ENCODE measurements around the gene ENO1.

GRCh38 chr1:8851060-8851459 is 27.4 kb downstream of the ENO1 start:
- TF ChIP-seq, protein P1, sequence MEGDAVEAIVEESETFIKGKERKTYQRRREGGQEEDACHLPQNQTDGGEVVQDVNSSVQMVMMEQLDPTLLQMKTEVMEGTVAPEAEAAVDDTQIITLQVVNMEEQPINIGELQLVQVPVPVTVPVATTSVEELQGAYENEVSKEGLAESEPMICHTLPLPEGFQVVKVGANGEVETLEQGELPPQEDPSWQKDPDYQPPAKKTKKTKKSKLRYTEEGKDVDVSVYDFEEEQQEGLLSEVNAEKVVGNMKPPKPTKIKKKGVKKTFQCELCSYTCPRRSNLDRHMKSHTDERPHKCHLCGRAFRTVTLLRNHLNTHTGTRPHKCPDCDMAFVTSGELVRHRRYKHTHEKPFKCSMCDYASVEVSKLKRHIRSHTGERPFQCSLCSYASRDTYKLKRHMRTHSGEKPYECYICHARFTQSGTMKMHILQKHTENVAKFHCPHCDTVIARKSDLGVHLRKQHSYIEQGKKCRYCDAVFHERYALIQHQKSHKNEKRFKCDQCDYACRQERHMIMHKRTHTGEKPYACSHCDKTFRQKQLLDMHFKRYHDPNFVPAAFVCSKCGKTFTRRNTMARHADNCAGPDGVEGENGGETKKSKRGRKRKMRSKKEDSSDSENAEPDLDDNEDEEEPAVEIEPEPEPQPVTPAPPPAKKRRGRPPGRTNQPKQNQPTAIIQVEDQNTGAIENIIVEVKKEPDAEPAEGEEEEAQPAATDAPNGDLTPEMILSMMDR (IDR thresholded peaks at IDR 0.05): no peak
- no peak for TF ChIP-seq POLR2A (IDR thresholded peaks at IDR 0.05)
- no peak for TF ChIP-seq POLR2AphosphoS5 (IDR thresholded peaks at IDR 0.05)

Data from stomach (tissue), 4 donors.